Measurements from ENCODE around the gene CDKN1A. TPM values are rescaled to one million over a fixed set of nuclear protein-coding genes. Genes with fewer than 3 reads are reported as not detected.

Gene CDKN1A
- total RNA-seq, 4 donors from 2014 or later = 49.7 to 137 (median 81.7) TPM

- H3K27ac ChIP-seq = no peak overlapping the region
- TF ChIP-seq POLR2A (IDR thresholded peaks at IDR 0.05) = no peak
- TF ChIP-seq EP300 (IDR thresholded peaks at IDR 0.05) = no peak
- no peak for TF ChIP-seq POLR2AphosphoS5 (IDR thresholded peaks at IDR 0.05)
- TF ChIP-seq CTCF (IDR thresholded peaks at IDR 0.05) = no peak
- 61 to 64% methylated on average over 3 to 7 of the region's 13 CpGs for WGBS, 2 donors (ENCODE audit: low coverage in 1 of 2)
Measured at GRCh38 chr6:36717231-36717825, 38.8 kb downstream of the CDKN1A start.

DNA sequence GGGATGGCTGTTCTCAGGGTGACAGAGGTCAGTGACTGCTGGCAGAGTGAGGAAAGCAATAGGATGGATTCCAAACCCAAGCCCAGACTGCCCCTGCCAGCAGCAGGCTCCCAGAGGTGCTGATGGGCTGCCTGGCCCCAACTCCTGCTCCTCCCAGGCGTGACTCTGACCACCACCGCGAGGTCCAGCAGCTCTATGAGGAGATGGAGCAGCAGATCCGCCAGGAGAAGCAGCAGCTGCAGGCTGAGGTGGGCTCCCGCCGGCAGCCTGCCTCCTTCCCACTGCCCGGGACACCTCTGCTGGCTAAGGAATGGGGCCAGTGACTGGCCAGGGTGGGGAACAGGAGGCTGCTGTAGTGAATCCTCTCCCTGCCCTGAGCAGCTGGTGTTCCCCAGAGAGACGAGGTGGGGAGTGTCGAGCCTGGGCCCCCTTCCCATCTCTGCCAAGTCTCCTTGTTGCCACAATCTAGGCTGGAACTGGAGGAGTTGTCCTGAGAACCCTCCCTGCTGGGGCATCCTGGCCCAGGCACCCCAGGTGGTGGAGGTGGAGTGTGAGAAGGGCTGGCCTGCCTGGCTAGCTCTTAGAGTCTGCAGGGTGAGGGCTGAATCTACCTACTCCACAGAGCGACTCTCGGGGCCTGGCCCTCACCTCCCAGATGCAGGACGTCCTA lies 39.5 kb downstream of the CDKN1A start:
- Histone ChIP-seq H3K27me3 (no peaks in the 10 kb centered on the region), H3K9me3 (no peaks in the 10 kb centered on the region), H3K4me3 (no peak overlapping the region), H3K4me1 (no peaks in the 10 kb centered on the region), H3K36me3 (no peaks in the 10 kb centered on the region), H3K27ac (no peak overlapping the region)
- ATAC-seq = no peak
- WGBS, 2 donors (ENCODE audit: low coverage in 1 of 2) = no CpG with 5 or more reads among the region's 12 CpGs
- TF ChIP-seq POLR2A (IDR thresholded peaks at IDR 0.05) (no peak), POLR2AphosphoS5 (IDR thresholded peaks at IDR 0.05) (no peak), CTCF (IDR thresholded peaks at IDR 0.05) (no peak), EP300 (IDR thresholded peaks at IDR 0.05) (no peak)

More at GRCh38 chr6:36717231-36717825, 38.8 kb downstream of the CDKN1A start:
- H3K36me3 ChIP-seq = no peaks in the 10 kb centered on the region
- no peaks in the 10 kb centered on the region for H3K9me3 ChIP-seq
- no peak for ATAC-seq
- H3K27me3 ChIP-seq = no peaks in the 10 kb centered on the region
- no peaks in the 10 kb centered on the region for H3K4me1 ChIP-seq
- H3K4me3 ChIP-seq = no peak overlapping the region

GRCh38 chr6:36718560-36718959 lies 40.0 kb downstream of the CDKN1A start:
- Histone ChIP-seq H3K4me1 (no peaks in the 10 kb centered on the region), H3K27me3 (no peaks in the 10 kb centered on the region), H3K36me3 (no peaks in the 10 kb centered on the region), H3K4me3 (no peak overlapping the region), H3K9me3 (no peaks in the 10 kb centered on the region), H3K27ac (no peak overlapping the region)
- TF ChIP-seq POLR2AphosphoS5 (IDR thresholded peaks at IDR 0.05) (no peak), CTCF (IDR thresholded peaks at IDR 0.05) (no peak), POLR2A (IDR thresholded peaks at IDR 0.05) (no peak), EP300 (IDR thresholded peaks at IDR 0.05) (no peak)
- WGBS, 2 donors (ENCODE audit: low coverage in 1 of 2) = no CpG with 5 or more reads among the region's 5 CpGs
- ATAC-seq = no peak

DNA sequence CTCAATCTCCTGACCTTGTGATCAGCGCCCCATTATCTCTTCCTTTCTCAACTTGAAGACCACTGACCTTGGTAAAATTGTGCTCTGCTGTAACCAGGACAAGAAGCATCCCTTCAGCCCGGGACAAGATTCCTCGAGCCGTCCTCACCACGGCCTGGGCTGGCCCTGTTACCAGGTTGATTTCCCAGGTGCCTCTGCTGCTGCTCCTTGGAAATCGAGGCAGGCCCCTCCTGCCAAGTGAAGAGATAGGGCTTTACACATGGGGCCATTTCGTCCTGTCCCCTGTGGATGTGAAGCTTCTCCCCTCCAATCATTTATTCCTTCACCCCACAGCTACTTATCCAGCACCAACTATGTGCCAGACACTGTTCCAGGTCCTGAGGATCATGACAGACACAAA lies 40.6 kb downstream of the CDKN1A start:
- no peak for TF ChIP-seq EP300 (IDR thresholded peaks at IDR 0.05)
- TF ChIP-seq POLR2A (IDR thresholded peaks at IDR 0.05) = no peak
- no peak for TF ChIP-seq CTCF (IDR thresholded peaks at IDR 0.05)
- H3K4me3 ChIP-seq = no peak overlapping the region
- no peaks in the 10 kb centered on the region for H3K9me3 ChIP-seq
- H3K36me3 ChIP-seq = no peaks in the 10 kb centered on the region
- ATAC-seq = no peak
- 80% methylated on average over 3 of the region's 7 CpGs; no CpG with 5 or more reads in 1 of the 2 donors for WGBS, 2 donors (ENCODE audit: low coverage in 1 of 2)
- H3K4me1 ChIP-seq = no peaks in the 10 kb centered on the region
- H3K27ac ChIP-seq = no peak overlapping the region
- H3K27me3 ChIP-seq = no peaks in the 10 kb centered on the region

All from gastroesophageal sphincter (tissue), 4 donors.